HepG2 (cell line): Measurements from ENCODE around the gene ESPN. TPM values are rescaled to one million over a fixed set of nuclear protein-coding genes. Genes with fewer than 3 reads are reported as not detected.

Experiments used
- ATAC-seq: fragments of 200-7000 bp; cut with Tn5 transposase; 3 replicates; pipeline ENCODE4 v1.9.1; 2020; ENCODE audit warnings: mild to moderate bottlenecking, moderate library complexity
- BruUV-seq: library from RNA; stranded (reverse); fragments of 400-500 nt; replicated peaks from 2 replicates; lab custom pipeline; 2021; lab: Mats Ljungman, UMichigan
- CTCF ChIA-PET: fragments of 300-600 bp; formaldehyde crosslinking; extraction: SDS; loops from one replicate; lab custom pipeline; 2021; ENCODE audit warnings: low total read pairs, inconsistent platforms, low intra/inter-chr PET ratio; lab: Yijun Ruan, JAX
- POLR2A ChIA-PET: fragments of 350-600 bp; sonication (Branson Sonifier 250); formaldehyde crosslinking; loops from one replicate; lab custom pipeline; 2020; ENCODE audit warnings: antibody characterized with exemption, inconsistent platforms; lab: Yijun Ruan, JAX
- DNase-seq: peaks from one replicate; pipeline ENCODE4 v3.0.0-alpha.2; 2015; ENCODE audit warnings: low spot score
- FAIRE-seq: peaks from 3 replicates; lab custom pipeline; 2011; peaks lifted over from hg19 to GRCh38; lab: Jason Lieb, UNC
- H2AFZ ChIP-seq: one replicate; pipeline ENCODE4 v1.6.1; 2011; ENCODE audit warnings: low read length, inconsistent platforms
- H3K27ac ChIP-seq: fragments of 300-600 bp; 3 replicates; pipeline ENCODE4 v1.8.0; 2011; ENCODE audit warnings: mixed run types, mild to moderate bottlenecking, mixed read lengths, low read length, inconsistent platforms; ENCODE audit not compliant: insufficient read depth; ENCODE audit errors: extremely low read length
- H3K27me3 ChIP-seq, 2 experiments: fragments of 200-600 bp in 1 of 2; 2 replicates in 1 of 2; 3 replicates in 1 of 2; pipeline versions ENCODE4 v1.6.0 to v1.8.0; 2011; ENCODE audit warnings: low read length in 2 of 2, mild to moderate bottlenecking in 2 of 2, moderate library complexity in 2 of 2, inconsistent platforms in 1 of 2; ENCODE audit not compliant: insufficient read depth in 2 of 2, control insufficient read depth in 1 of 2
- H3K36me3 ChIP-seq, 2 experiments: fragments of 200-600 bp in 1 of 2; replicated peaks in 1 of 2; 2 replicates in 1 of 2; 3 replicates in 1 of 2; pipeline versions ENCODE4 v1.5.1 to v1.8.0; 2011; ENCODE audit warnings: low read length in 2 of 2, inconsistent platforms in 1 of 2; ENCODE audit not compliant: insufficient read depth in 2 of 2, control insufficient read depth in 1 of 2
- H3K4me1 ChIP-seq: 2 replicates; pipeline ENCODE4 v1.5.1; 2012; ENCODE audit warnings: low read length, inconsistent platforms; ENCODE audit not compliant: insufficient read depth
- H3K4me2 ChIP-seq: 2 replicates; pipeline ENCODE4 v1.6.0; 2011; ENCODE audit warnings: low read depth, low read length, inconsistent platforms
- H3K4me3 ChIP-seq, 3 experiments: fragments of 200-600 bp in 1 of 3; sonication (generic), shearing (Covaris generic) in 1 of 3; replicated peaks in 1 of 3; 2 replicates each; pipeline ENCODE4 v1.5.1; 2011 to 2016; ENCODE audit warnings: low read length in 3 of 3, inconsistent platforms in 2 of 3, low read depth in 2 of 3, mild to moderate bottlenecking in 2 of 3, control low read depth in 1 of 3, mixed read lengths in 1 of 3; ENCODE audit not compliant: insufficient read depth in 1 of 3
- H3K79me2 ChIP-seq: one replicate; pipeline ENCODE4 v1.6.1; 2011; ENCODE audit warnings: low read length, inconsistent platforms; ENCODE audit not compliant: insufficient read depth
- H3K9ac ChIP-seq: 2 replicates; pipeline ENCODE4 v1.6.0; 2011; ENCODE audit warnings: mild to moderate bottlenecking, low read depth, low read length, inconsistent platforms; ENCODE audit not compliant: insufficient read depth
- H3K9me3 ChIP-seq: 2 replicates; pipeline ENCODE4 v1.5.1; 2012; ENCODE audit warnings: mild to moderate bottlenecking, low read length
- H4K20me1 ChIP-seq: 2 replicates; pipeline ENCODE4 v1.6.0; 2011; ENCODE audit warnings: inconsistent platforms, mild to moderate bottlenecking, low read length, moderate library complexity; ENCODE audit not compliant: insufficient read depth
- BORCS8-MEF2B ChIP-seq: sonication (generic); formaldehyde crosslinking; IDR thresholded peaks from 2 replicates; pipeline ENCODE4 v1.8.0; 2022; ENCODE audit warnings: mild to moderate bottlenecking, missing genetic modification reagents
- HNRNPK ChIP-seq: fragments of 200-400 bp; formaldehyde crosslinking; IDR thresholded peaks from 2 replicates; pipeline ENCODE4 v1.6.1; 2018; ENCODE audit warnings: low read length, low read depth, moderate library complexity, mild to moderate bottlenecking; ENCODE audit not compliant: poor library complexity, severe bottlenecking
- IKZF4 ChIP-seq: sonication (generic); formaldehyde crosslinking; IDR thresholded peaks from 2 replicates; pipeline ENCODE4 v1.5.1; 2020; ENCODE audit warnings: borderline replicate concordance, mild to moderate bottlenecking, low read depth, missing genetic modification reagents; ENCODE audit errors: not compliant biosample characterization
- MBD4 ChIP-seq: IDR thresholded peaks from 2 replicates; pipeline ENCODE4 v1.6.1; 2012; ENCODE audit warnings: low read length, inconsistent platforms, borderline replicate concordance
- TBL1XR1 ChIP-seq: fragments of 150-350 bp; IDR thresholded peaks from 2 replicates; pipeline ENCODE4 v1.6.1; 2014; ENCODE audit warnings: borderline replicate concordance, low read length; ENCODE audit not compliant: partially characterized antibody
- ZBTB43 ChIP-seq: sonication (generic); formaldehyde crosslinking; conservative IDR thresholded peaks from 2 replicates; pipeline ENCODE4 v1.4.0; 2020; ENCODE audit warnings: missing genetic modification reagents
- ZMAT3 ChIP-seq: sonication (generic); formaldehyde crosslinking; conservative IDR thresholded peaks from 2 replicates; pipeline ENCODE4 v1.7.0; 2021; ENCODE audit warnings: missing genetic modification reagents
- ZNF17 ChIP-seq: sonication (generic); formaldehyde crosslinking; IDR thresholded peaks from 2 replicates; pipeline ENCODE4 v1.5.0; 2020; ENCODE audit warnings: mild to moderate bottlenecking, missing genetic modification reagents
- ZNF260 ChIP-seq: sonication (generic); formaldehyde crosslinking; IDR thresholded peaks from 2 replicates; pipeline ENCODE4 v1.4.0; 2020; ENCODE audit warnings: missing genetic modification reagents, low read depth, mild to moderate bottlenecking, borderline replicate concordance
- ZNF644 ChIP-seq: IDR thresholded peaks from 2 replicates; pipeline ENCODE4 v1.6.1; 2016; ENCODE audit warnings: low read depth
- ZNF687 ChIP-seq: sonication (generic); formaldehyde crosslinking; IDR thresholded peaks from 2 replicates; pipeline ENCODE4 v1.5.1; 2020; ENCODE audit warnings: mild to moderate bottlenecking, missing genetic modification reagents, moderate library complexity
- ZNF737 ChIP-seq: sonication (generic); formaldehyde crosslinking; IDR thresholded peaks from 2 replicates; pipeline ENCODE4 v1.5.0; 2020; ENCODE audit warnings: missing genetic modification reagents, mild to moderate bottlenecking, borderline replicate concordance
- WGBS: methylation state at CpG from one replicate; pipeline ENCODE4 v1.1.6; 2017; ENCODE audit warnings: low lambda C conversion rate; 5-methylcytosine and 5-hydroxymethylcytosine counted together
- in situ Hi-C: cut with HindIII; loops from 2 replicates; pipeline ENCODE4 v1.10.0; 2017; ENCODE audit warnings: low pct_unique_long_range_greater_than_20kb; ENCODE audit not compliant: extremely low pct_ligation_motif_present
- intact Hi-C: fragments of 100-400 bp; cut with micrococcal nuclease; formaldehyde crosslinking; loops from one replicate; pipeline ENCODE4 v1.10.0; 2022; ENCODE audit not compliant: unreplicated experiment
- polyA plus RNA-seq, 8 experiments: library from polyadenylated mRNA; depleted of rRNA in 3 of 8; stranded (reverse) in 7 of 8; unstranded in 1 of 8; fragments of >200 nt; fragmentation: Illumina TruSeq in 4 of 8; extraction: Trizol in 4 of 8; gene quantifications; 2 replicates each; pipeline versions ENCODE4 v1.2.1 to v1.2.3, GENCODE V29; 2011 to 2016; ENCODE audit warnings: low read depth in 4 of 8, missing spikeins in 1 of 8, mixed read lengths in 1 of 8; ENCODE audit not compliant: insufficient read depth in 1 of 8
- total RNA-seq, 5 experiments: library from RNA; depleted of rRNA; stranded (reverse); fragments of >200 nt; fragmentation: Illumina TruSeq; extraction: Trizol; gene quantifications; 2 replicates each; pipeline ENCODE4 v1.2.3, GENCODE V29; 2016; ENCODE audit warnings: low read depth in 1 of 5
- TF ChIP-seq, protein P1 (sequence below): sonication (generic); formaldehyde crosslinking; conservative IDR thresholded peaks from 2 replicates; pipeline ENCODE4 v1.4.0; 2020; ENCODE audit warnings: missing genetic modification reagents

The ESPN gene
- total and polyA plus RNA-seq, 2 of the 13 experiments (the other 11 are each of a cell fraction or from before 2014, with no cell fraction given) = 48.6 to 54.2 TPM

- peak; percentile 23; the same call in 1 of the 2 replicates for TF ChIP-seq ZNF687 (CRISPR knock-in tag)
Measured at GRCh38 chr1:6418668-6419396, 5.7 kb upstream of the ESPN start (continued).

DNA sequence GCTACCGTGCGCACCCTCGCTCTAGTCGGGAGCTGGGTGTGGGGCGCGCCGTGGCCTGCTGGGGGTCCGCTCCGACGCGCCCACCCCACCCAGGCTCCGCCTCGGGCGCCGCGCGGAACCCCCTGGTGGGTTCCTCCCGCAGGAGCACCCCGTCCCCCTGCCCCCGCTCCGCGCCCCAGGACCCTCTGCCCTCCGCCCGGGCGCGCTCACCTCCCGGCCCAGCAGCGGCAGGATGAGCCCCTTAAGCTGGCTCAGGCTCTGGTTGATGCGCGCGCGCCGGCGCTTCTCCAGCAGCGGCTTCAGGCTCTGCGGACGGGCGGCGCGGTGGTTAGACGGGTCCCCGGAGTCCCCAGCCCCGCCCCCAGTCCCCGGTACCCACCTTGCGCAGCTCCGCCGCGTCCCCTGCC is 5.2 kb upstream of the ESPN start:
- Histone ChIP-seq H2AFZ (no peak overlapping the region), H3K4me1 (peaks cover 37% of the 10 kb centered on the region), H3K4me2 (peak overlapping the region; percentile 62), H3K9me3 (no peaks in the 10 kb centered on the region), H3K79me2 (no peaks in the 10 kb centered on the region), H3K4me3 (peak overlapping the region in 2 of 3 experiments; percentile 16 to 60; a peak in 2 of 6 replicates), H3K27me3 (peaks cover 26 to 93% of the 10 kb centered on the region in 2 experiments), H3K36me3 (no peaks in the 10 kb centered on the region), H3K9ac (no peak overlapping the region), H3K27ac (no peak overlapping the region), H4K20me1 (no peaks in the 10 kb centered on the region)
- ATAC-seq (no peak), FAIRE-seq (no peak), DNase-seq (no peak)
- intact Hi-C loops (no loop called here), in situ Hi-C loops (loop anchor here (10.0 kb wide), 1 partner anchor 175 kb away; the partner anchor contains the start of gene HES3)
- POLR2A ChIA-PET = no interaction called here
- no CpG with 5 or more reads among the region's 48 CpGs for WGBS
- BruUV-seq = no TSS peak
- CTCF ChIA-PET = no interaction called here
- TF ChIP-seq ZNF644 (no peak), ZBTB43 (CRISPR knock-in tag) (no peak), ZMAT3 (CRISPR knock-in tag) (no peak), MBD4 (no peak), IKZF4 (CRISPR knock-in tag) (no peak), ZNF737 (CRISPR knock-in tag) (no peak), ZNF260 (CRISPR knock-in tag) (no peak), TBL1XR1 (no peak), HNRNPK (no peak), BORCS8-MEF2B (CRISPR knock-in tag) (no peak), ZNF17 (CRISPR knock-in tag) (no peak)
- TF ChIP-seq, protein P1, sequence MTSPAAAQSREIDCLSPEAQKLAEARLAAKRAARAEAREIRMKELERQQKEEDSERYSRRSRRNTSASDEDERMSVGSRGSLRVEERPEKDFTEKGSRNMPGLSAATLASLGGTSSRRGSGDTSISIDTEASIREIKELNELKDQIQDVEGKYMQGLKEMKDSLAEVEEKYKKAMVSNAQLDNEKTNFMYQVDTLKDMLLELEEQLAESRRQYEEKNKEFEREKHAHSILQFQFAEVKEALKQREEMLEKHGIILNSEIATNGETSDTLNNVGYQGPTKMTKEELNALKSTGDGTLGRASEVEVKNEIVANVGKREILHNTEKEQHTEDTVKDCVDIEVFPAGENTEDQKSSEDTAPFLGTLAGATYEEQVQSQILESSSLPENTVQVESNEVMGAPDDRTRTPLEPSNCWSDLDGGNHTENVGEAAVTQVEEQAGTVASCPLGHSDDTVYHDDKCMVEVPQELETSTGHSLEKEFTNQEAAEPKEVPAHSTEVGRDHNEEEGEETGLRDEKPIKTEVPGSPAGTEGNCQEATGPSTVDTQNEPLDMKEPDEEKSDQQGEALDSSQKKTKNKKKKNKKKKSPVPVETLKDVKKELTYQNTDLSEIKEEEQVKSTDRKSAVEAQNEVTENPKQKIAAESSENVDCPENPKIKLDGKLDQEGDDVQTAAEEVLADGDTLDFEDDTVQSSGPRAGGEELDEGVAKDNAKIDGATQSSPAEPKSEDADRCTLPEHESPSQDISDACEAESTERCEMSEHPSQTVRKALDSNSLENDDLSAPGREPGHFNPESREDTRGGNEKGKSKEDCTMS (CRISPR knock-in tag) = no peak
